Activated T-cell treated with anti-CD3 and anti-CD28 coated beads, Interleukin-2, amount 50 U/mL, for 1 hour (primary cell): ENCODE results near the gene RAB3B.
"Not testable (repeated sequence)": the region's sequence is repeated elsewhere in the genome, so short reads cannot be mapped to it uniquely, and the experiment has no call there.

ENCODE experiments used
- DNase-seq: peaks from one replicate; pipeline ENCODE4 v3.0.0-alpha.2; 2020

RAB3B gene, protein sequence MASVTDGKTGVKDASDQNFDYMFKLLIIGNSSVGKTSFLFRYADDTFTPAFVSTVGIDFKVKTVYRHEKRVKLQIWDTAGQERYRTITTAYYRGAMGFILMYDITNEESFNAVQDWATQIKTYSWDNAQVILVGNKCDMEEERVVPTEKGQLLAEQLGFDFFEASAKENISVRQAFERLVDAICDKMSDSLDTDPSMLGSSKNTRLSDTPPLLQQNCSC

DNA sequence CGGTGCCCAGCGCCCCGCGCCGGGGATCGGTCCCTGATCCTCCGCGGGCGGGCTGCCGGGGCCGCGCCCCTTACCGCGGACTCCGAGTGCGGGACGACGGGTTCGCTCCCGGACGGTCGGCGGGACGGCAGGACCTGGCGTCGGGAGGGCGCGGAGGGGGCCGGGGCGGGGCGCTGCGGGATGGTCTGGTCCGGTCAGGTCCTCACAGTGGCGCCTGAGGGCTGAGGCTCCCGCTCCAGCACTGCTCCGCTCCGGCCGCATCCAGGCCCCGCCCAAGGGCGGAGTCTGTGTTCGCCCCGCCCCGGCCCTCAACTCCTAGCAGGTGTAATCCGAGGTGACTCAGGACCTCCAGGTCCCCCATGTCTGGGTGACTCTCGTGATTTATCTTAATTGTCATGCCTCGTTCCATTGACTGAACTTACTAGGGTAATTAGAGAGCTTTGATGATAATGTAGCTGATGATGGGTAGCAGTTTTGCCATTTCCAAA lies at the start of gene RAB3B:
Gene RAB3B (minus strand): TSS at position 223 of the 488 bp plus-strand sequence. CDS start 13,583 bp downstream, outside the sequence.
- DNase-seq = peak; percentile 88

DNA sequence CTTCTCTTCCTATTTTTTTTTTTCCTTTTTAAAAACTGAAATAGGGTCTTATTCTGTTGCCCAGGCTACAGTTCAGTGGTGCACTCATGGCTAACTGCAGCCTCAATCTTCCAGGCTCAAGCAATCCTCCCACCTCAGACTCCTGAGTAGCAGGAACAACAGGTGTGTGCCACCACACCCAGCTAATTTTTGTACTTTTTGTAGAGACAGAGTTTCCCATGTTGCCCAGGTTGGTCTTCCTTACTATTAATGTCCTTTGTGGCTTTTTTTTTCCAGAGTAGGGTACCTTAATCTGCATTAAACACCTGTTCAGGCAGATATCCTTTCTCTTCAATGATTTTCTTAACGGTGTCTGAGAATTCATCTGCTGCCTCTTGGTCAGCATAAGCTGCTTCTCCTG lies 47.4 kb upstream of the RAB3B start:
- DNase-seq = no peak

DNA sequence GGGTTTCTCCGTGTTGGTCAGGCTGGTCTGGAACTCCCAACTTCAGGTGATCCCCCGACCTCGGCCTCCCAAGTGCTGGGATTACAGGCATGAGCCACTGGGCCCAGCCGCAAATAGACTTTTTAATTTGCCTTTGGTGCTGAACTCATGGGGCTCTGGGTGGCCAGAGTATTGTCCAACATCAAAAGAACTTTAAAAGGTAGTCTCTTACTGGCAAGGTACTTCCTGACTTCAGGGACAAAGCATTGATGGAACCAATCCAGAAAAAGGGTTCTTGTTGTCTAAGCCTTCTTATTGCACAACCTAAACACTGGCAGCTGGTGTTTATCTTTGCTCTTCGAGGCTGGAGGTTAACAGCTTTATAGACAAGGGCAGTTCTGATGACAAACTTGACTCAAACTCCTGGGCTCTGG lies 46.9 kb upstream of the RAB3B start:
- no peak for DNase-seq

DNA sequence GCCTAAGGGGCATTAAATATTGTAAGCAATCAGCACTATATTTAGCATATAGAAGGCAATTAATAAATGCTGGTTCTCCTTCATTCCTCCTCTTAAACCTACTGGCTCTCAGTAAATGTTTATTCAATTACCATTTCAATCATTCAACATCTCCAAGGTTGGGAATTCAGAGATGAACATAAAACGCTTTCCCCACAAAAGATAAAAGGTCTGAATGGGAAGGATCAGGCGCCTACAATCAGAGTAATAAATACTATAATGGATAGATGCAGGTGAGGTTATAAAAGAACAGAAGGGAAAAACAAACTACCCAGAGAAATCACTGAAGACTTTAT lies 43.5 kb upstream of the RAB3B start:
- no peak for DNase-seq

DNA sequence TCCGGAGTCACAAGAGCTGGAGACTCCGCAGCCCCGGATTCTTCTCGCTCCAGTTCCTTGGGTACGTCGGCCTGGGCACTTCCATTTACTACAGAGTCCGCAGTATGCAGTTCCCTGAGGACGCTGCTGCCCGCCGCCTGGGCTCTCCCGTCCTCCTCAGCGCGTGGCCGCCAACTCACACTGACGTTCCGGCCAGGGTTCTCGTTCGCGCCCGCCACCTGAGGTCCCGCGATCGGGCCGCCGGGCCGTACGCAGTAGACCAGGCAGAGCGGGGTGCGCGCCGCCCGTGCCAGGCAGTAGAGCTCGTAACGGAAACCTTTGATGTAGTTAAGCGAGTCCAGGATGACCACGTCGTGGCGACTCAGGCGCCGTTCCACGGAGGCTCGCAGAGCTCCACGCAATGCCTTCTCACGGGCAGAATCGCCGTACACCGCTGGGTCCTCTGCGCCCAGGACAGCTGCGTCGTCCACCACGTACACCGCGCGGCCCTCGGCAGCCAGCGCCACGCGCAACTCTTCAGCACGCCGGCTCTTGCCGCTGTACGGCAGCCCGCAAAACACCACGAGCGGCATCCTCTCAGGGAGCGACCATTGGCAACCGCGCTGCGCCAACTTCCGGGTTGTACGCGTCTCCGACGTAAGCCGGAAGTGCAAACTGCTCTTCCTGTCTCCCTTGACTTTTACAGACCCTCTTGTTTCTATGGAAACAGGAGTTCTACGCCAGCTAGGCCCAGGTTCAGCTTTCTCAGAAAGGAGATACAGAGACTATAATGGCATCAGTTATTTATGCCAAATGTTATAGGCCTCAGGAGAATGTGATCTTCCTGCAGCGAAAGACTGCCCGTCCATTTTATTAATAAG lies 42.9 kb upstream of the RAB3B start, which contains the start of gene KTI12:
Gene KTI12 (minus strand): TSS at position 621 of the 860 bp plus-strand sequence. CDS start 49 bp downstream, at position 572.
- DNase-seq = peak; percentile 83

DNA sequence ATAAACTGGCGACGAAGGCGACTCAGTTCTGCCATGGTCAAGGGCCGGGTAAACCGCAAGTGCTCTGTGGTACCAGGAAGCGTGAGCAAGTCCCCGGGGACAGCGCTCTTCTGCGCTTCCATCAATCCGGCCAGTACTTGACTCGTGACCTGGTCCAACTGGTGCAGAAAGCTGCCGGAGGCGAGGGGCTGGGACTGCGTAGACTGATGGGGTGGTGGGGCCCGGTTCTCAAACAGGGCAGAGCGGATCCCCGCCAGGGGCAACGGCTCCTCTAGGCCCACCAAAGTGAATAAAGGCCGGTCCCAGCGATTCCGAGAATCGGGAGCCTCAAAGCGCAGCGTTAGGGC lies 42.3 kb upstream of the RAB3B start:
- no peak for DNase-seq

DNA sequence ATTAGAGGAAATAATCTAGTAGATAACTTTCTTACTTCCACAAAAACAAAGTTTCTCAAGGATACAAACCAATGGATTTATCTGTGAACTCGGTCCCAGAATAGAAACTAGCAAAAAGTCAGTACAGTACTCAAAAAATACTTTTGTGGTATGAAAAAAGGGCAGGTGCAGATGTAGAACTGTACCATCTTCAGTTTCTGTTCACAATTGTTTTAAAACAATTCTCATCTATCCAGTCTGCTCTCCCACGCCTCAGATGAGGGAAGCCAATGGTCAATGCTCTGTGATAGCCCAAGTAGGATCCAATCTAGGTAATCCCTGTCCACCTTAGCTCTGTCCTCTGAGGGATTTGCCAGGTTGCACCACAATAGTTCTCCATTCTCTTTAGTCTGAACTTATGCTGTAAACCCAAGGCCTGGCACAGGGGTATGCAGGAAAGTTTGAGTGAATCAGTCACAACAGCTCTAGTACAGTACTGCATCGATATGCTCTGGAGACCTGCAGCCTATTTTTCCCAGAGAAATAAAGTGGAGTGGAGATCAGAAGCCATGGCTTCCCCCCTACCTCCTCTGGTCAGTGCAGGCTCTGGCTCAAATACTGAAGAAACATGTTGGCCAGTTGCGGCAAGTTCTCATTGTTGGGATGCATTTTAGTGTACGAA lies 41.8 kb upstream of the RAB3B start:
- no peak for DNase-seq

DNA sequence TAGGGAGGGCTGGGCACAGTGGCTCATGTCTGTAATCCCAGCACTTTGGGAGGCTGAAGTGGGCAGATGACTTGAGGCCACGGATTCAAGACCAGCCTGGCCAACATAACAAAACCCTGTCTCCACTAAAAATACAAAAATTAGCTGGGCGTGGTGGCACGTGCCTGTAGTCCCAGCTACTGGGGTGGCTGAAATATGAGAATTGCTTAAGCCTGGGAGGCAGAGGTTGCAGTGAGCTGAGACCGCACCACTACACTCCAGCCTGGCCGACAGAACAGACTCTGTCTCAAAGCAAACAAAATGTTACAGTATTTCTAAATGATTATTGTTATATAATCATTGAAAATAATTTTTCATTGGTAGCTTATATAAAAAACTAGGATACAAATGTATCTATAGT lies 38.3 kb upstream of the RAB3B start:
- DNase-seq = not testable (repeated sequence)

DNA sequence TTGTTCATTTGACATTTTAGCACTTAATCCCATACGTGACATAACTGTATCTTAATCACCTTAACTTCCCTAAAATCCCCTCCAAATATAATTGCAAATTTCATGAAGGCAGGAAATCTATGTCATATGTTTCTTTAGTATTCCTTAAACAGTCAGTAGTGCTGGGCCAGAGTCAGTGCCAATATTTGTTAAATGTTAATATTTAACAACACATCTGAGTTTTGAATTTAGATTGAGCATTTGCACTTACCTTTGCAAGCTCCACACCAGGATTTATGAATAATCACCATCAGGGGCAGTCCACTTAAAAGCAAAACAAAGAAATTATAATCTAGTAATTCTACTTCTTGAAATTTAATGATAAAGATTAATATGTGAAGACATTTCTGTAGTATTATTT lies 37.8 kb upstream of the RAB3B start:
- no peak for DNase-seq

DNA sequence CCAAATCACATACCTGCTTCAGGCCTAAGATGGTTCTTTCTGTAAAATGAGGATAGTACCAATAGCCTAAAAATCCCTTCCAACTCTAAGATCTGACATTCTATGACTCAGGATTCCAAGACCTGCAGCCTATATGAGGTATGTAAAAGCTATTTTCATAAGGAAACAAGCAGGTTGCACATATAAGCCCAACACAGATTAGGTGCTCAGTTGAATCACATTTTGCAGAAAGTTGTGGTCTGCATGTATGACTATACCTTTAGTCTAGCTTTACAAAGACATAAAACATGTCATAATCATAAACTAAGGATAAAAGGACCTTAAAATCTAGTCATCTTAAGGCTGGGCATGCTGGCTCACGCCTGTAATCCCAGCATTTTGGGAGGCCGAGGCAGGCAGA lies 35.8 kb upstream of the RAB3B start:
- DNase-seq = no peak

DNA sequence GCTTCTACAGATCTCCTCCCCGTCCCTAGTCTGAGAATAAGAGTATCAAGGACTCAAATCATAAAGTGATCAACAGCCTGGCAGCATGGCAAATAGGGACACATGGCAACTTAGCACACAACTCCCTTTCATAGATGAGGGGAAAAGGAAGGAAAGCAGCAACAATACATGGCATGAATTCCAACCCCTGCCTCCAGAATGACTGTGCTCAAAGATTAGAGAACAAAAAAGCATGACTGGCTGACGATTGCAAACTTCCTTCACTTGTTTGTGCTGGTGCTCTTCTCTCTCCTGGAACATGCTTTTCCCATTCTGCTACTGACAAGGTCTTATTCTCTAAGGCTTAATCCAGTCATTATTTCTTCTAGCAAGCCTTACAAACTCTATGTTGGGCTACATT lies 31.6 kb upstream of the RAB3B start:
- DNase-seq = no peak

DNA sequence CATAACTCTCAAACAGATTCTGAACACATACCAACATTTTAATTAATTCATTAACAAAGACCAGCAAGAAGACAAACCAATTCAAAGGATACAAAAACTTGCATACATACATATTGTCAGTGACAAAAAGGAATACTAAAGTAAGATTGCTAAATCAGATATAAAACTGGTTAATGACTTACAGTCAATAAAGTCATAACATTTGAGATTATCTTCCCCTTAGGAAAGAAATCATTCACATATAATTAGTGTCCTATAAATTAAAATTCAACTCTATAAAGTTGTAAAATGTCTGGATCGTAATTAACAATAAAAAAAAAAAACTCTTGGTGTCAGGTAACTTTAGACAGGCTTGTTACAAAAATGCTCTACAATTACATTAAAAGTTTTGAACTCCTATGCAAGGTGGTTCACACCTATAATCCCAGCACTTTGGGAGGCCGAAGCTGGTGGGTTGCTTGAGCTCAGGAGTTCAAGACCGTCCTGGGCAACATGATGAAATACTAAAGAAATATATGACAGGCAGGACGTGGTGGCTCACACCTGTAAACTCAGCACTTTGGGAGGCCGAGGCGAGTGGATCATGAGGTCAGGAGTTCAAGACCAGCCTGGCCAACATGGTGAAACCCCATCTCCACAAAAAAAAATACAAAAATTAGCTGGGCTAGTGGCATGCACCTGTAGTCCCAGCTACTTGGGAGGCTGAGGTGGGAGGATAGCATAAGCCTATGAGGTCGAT lies 17.7 kb upstream of the RAB3B start:
- DNase-seq = no peak

DNA sequence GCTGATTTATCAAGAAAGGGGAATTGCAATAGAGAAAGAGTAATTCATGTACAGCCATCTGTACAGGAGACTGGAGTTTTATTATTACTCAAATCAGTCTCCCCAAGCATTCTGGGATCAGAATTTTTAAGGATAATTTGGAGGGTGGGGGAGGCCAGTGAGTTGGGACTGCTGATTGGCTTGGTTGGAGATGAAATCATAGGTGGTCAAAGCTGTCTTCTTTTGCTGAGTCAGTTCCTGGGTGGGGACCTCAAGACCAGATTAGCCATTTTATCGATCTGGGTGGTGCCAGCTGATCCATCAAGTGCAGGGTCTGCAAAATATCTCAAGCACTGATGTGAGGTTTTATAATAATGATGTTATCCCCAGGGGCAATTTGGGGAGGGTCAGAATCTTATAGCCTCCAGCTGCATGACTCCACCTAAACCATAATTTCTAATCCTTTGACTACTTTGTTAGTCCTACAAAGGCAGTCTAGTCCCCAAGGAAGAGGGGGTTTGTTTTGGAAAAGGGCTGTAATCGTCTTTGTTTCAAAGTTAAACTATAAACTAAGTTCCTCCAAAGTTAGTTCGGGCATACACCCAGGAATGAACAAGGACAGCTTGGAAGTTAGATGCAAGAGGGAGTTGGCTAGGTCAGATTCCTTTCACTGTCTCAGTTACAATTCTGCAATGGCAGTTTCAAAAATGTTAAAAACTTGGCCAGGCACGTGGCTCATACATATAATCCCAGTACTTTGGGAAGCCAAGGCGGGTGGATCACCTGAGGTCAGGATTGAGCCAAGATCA lies 16.9 kb upstream of the RAB3B start:
- DNase-seq = no peak

DNA sequence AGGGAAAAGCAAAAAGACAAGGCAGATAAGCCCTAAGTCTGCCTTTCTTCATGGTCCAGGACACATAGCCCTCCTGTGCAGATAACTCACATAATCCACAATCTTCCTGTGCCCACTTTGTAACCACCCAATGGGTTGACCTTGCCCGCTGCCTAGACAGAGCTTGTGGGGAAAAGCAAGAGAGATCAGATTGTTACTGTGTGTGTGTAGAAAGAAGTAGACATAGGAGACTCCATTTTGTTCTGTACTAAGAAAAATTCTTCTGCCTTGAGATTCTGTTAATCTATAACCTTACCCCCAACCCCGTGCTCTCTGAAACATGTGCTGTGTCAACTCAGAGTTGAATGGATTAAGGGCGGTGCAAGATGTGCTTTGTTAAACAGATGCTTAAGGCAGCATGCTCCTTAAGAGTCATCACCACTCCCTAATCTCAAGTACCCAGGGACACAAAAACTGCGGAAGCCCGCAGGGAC lies 15.6 kb upstream of the RAB3B start:
- not testable (repeated sequence) for DNase-seq

DNA sequence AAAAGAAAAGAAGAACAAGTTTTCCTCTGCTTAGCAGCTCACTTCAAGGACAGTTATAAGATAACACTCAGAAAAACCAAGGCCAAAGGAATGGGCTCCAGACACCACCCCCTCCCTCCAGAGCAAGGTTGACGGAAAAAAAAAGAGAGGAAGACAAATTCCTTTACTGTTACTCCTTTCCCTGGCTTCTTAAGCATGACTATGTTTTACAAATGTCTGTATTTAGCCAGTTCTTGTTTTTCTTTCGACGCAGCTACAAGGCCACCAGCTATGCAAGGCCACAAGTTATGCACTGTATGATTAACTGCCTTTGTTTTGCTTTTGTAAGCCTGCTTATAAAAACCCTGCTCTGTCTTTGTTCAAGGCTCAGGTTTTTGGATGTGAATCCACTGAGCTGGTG lies 15.0 kb upstream of the RAB3B start:
- DNase-seq = not testable (repeated sequence)

DNA sequence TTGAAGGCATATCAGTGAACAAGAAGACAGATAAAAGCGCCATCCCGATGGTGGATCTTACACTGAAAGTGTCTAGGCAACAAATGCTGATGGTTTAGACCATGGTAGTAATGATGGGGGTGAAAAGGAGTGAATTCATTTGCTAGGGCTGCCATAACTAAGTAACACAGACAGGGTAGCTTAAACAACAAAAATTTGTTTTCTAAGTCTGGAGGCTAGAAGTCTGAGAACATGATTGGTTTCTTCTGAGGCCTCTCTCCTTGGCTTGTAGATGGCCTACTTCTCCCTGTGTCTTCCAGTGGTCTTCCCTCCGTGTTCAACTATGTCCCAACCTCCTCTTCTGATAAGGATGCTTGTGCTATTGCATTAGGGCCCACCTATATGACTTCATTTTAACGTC lies 13.4 kb upstream of the RAB3B start:
- DNase-seq = no peak

DNA sequence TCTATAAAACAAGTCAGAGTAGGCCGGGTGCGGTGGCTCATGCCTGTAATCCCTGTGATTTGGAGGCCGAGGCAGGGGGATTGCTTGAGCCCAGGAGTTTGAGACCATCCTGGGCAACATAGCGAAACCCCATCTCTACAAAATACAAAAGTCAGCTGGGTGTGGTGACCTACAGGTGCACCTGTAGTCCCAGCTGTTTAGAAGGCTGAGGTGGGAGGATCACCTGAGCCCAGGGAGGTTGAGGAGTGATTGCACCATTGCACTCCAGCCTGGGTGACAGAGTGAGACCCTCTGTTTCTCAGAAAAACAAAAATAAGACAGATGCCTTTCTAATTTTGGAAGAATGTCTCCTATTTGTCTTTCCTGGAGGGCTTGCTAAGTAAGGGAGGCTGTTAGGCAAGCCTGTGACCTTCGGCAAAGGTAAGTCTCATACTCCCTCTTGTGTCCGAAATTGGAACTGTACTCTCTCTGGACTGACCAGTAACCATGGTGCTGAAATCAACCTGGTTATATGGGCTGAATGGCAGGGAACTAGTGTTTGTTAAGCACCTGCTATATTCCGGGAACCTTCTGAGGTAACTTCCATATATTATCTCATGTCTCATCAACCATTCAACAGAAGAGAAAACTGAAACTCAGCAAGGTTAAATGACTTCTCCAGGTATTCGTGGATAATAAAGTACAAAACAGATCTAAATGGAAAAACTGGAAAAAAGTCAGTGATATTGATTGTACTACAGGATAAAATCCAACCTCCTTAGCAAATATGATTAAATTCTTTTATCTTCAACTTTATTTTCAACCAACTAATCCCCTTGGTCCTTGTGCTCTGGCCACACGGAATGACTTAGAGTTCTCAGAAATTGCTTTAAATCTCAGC lies 11.8 kb upstream of the RAB3B start:
- DNase-seq = no peak

DNA sequence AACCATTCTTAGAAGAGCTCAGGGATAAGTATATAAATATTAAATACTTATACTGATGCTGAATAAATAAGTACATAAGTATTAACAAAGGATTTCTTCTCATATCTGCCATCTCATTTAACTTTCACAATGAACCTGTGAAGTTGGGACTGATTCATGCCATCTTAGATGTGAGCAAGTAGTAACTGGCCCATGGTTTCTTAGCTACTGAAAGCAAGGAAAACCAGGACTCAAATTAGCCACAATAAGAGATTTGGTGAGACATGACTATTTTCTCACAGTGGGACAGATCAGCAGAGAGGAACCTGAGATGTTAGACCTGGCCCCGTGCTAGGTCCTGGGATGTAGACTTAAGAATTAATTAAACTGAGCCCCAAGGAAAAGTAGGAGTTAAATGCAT lies 8.2 kb upstream of the RAB3B start:
- no peak for DNase-seq

DNA sequence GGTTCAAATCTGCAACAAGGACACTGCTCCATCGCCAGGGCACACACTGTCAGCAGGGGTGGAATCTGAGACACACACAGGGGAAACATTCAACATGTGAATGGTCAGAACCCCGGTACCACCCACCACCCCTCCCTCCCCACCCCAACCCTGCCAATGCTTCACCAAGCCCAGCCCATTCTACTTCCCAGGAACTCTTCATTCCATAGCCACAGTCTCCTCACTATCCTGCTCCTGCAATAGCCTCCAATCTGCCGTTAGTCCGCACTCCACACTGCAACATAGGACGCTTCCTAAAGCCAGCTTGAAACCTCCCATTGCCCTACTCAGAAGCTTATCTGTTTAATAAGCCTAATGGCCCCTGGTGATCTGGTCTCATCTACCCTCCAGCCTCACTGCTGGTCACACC lies 7.5 kb upstream of the RAB3B start:
- no peak for DNase-seq

DNA sequence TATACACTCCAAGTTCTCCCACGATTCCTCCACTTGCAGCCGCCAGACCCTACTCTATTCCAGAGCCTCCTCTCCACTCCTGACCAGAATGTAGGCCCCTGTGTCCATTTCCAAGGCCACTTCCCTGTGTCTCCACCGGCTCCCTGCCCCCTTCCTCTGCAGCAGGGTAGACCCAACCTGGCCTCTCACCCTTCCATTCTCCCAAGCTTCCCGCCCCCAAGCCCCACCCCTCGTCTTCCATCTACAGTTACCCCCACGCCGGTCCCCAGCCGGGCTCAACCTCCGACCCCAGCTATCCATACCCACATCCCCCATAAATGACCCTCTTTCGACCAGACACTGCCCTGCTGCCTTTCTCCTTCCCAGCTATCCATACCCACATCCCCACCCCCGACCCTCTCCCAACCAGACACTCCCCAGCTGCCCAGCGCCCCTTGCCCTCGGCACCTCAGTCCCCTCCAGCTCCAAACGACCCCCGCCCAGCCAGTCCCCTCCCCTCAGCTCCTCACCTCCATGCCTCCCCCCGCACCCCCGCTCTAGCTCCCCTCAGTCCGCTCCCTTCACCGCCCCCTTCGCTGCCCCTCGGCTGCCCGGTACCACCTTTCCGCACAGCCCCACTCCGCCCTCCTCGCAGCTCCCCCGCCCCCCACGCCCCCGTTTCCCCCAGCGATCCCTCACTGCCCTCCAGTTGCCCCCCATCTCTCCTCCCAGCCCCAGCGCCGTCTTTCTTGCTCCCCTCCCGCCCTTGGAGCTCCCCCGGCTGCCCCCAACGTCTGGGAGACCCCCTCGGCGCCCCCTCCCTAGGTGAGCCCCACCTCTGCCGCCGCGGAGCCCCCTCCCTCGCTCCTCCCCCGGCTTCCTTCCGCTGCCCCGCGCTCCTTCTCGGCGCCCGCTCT lies 670 bp downstream of the RAB3B start:
- no peak for DNase-seq
